Endothelial cell (in vitro differentiated cells): ENCODE results near the gene KRTAP3-3. TPM values are rescaled to one million over a fixed set of nuclear protein-coding genes. Genes with fewer than 3 reads are reported as not detected.

Experiments
- DNase-seq: peaks from one replicate; pipeline ENCODE4 v3.0.0; 2021; ENCODE audit warnings: low spot score
- H3K27ac Mint-ChIP-seq: one replicate; pipeline ENCODE4 v1.8.0; 2021; ENCODE audit warnings: mixed read lengths, inconsistent platforms; ENCODE audit not compliant: unreplicated experiment
- H3K27me3 Mint-ChIP-seq: one replicate; pipeline ENCODE4 v1.8.0; 2021; ENCODE audit warnings: mild to moderate bottlenecking, moderate library complexity, mixed read lengths, inconsistent platforms; ENCODE audit not compliant: unreplicated experiment
- H3K36me3 Mint-ChIP-seq: one replicate; pipeline ENCODE4 v1.8.0; 2021; ENCODE audit warnings: mild to moderate bottlenecking, low read depth, mixed read lengths, inconsistent platforms; ENCODE audit not compliant: unreplicated experiment
- H3K4me1 Mint-ChIP-seq: one replicate; pipeline ENCODE4 v1.8.0; 2021; ENCODE audit warnings: mild to moderate bottlenecking, mixed read lengths, inconsistent platforms; ENCODE audit not compliant: unreplicated experiment
- H3K4me3 Mint-ChIP-seq: one replicate; pipeline ENCODE4 v1.8.0; 2021; ENCODE audit warnings: mild to moderate bottlenecking, mixed read lengths, inconsistent platforms; ENCODE audit not compliant: unreplicated experiment
- H3K9me3 Mint-ChIP-seq: one replicate; pipeline ENCODE4 v1.8.0; 2021; ENCODE audit warnings: mixed read lengths, inconsistent platforms; ENCODE audit not compliant: unreplicated experiment
- total RNA-seq: library from RNA; stranded (reverse); fragmentation: NEBNext Ultra II Directional; extraction: Animal tissue kit (Norgen Biotek cat#: 25700); gene quantifications from one replicate; pipeline ENCODE4 v1.2.1, GENCODE V29; 2021; ENCODE audit not compliant: unreplicated experiment
- TF ChIP-seq, protein P1 (sequence below): fragments of 200-600 bp; sonication (generic); IDR thresholded peaks from one replicate; pipeline ENCODE4 v1.5.0; 2021; ENCODE audit warnings: antibody characterized with exemption; ENCODE audit not compliant: unreplicated experiment

KRTAP3-3 gene
- total RNA-seq, 1 donor from 2014 or later = not detected

DNA sequence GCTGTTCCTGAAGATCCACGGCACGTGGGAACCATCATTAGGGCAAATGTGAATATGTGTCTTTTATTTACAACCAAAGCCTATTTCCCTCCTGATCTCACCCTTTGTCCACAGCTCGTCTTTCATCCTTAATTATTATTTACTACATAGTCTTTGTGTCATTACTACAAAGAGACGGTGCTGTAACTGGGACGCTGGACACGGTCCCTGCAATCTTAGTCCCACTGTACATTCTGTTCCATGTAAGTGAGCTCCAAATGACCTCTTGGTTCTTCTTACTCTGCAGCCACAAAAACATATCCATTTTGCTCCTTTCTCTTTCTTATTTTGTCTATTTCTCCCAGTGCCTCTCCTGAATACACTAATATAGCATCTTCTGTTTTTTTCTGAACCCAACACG lies 43.8 kb downstream of the KRTAP3-3 start:
- Mint-ChIP-seq H3K36me3 (no peaks in the 10 kb centered on the region), H3K9me3 (no peaks in the 10 kb centered on the region), H3K4me1 (no peaks in the 10 kb centered on the region), H3K27ac (no peak overlapping the region), H3K4me3 (no peak overlapping the region), H3K27me3 (peaks cover 1% of the 10 kb centered on the region)
- TF ChIP-seq, protein P1, sequence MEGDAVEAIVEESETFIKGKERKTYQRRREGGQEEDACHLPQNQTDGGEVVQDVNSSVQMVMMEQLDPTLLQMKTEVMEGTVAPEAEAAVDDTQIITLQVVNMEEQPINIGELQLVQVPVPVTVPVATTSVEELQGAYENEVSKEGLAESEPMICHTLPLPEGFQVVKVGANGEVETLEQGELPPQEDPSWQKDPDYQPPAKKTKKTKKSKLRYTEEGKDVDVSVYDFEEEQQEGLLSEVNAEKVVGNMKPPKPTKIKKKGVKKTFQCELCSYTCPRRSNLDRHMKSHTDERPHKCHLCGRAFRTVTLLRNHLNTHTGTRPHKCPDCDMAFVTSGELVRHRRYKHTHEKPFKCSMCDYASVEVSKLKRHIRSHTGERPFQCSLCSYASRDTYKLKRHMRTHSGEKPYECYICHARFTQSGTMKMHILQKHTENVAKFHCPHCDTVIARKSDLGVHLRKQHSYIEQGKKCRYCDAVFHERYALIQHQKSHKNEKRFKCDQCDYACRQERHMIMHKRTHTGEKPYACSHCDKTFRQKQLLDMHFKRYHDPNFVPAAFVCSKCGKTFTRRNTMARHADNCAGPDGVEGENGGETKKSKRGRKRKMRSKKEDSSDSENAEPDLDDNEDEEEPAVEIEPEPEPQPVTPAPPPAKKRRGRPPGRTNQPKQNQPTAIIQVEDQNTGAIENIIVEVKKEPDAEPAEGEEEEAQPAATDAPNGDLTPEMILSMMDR = no peak
- DNase-seq = no peak

DNA sequence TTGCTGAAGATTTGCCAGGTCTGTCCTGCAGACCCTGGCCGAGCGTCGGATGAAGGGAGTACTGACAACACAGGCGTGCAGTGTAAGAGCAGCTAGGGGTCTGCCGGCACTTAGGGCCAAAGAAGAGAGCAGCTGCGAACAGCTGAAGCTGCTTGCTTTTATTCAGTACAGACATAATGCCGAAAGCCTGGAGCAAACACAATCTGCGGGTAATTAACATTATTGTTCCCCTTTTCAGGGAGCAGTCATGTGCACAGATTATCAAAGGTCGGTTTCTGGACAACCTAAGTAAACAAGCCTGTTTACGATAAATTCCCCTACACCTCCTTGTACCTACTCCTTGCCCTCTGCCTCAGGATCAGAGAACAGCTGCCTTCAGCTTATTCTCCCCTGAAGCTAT lies 44.5 kb downstream of the KRTAP3-3 start:
- TF ChIP-seq, protein P1 = no peak
- peaks cover 1% of the 10 kb centered on the region for H3K27me3 Mint-ChIP-seq
- H3K4me1 Mint-ChIP-seq = no peaks in the 10 kb centered on the region
- no peak overlapping the region for H3K27ac Mint-ChIP-seq
- no peaks in the 10 kb centered on the region for H3K36me3 Mint-ChIP-seq
- no peaks in the 10 kb centered on the region for H3K9me3 Mint-ChIP-seq
- DNase-seq = no peak
- H3K4me3 Mint-ChIP-seq = no peak overlapping the region

- Mint-ChIP-seq H3K4me1 (no peaks in the 10 kb centered on the region), H3K27ac (no peak overlapping the region), H3K27me3 (peaks cover 1% of the 10 kb centered on the region), H3K36me3 (no peaks in the 10 kb centered on the region), H3K9me3 (no peaks in the 10 kb centered on the region), H3K4me3 (no peak overlapping the region)
- no peak for DNase-seq
- TF ChIP-seq, protein P1 = no peak
Observed at GRCh38 chr17:40947929-40948328, 46.0 kb downstream of the KRTAP3-3 start.

- H3K27me3 Mint-ChIP-seq = peaks cover 1% of the 10 kb centered on the region
Observed at GRCh38 chr17:40945414-40945813, 48.5 kb downstream of the KRTAP3-3 start.

GRCh38 chr17:40944531-40944930 lies 49.4 kb downstream of the KRTAP3-3 start:
- H3K27me3 Mint-ChIP-seq = no peaks in the 10 kb centered on the region
- no peaks in the 10 kb centered on the region for H3K36me3 Mint-ChIP-seq
- no peak overlapping the region for H3K27ac Mint-ChIP-seq
- H3K4me3 Mint-ChIP-seq = no peak overlapping the region
- no peak for DNase-seq
- H3K9me3 Mint-ChIP-seq = no peaks in the 10 kb centered on the region
- TF ChIP-seq, protein P1 = no peak
- no peaks in the 10 kb centered on the region for H3K4me1 Mint-ChIP-seq

More at GRCh38 chr17:40945414-40945813, 48.5 kb downstream of the KRTAP3-3 start:
- Mint-ChIP-seq H3K9me3 (no peaks in the 10 kb centered on the region), H3K4me3 (no peak overlapping the region), H3K36me3 (no peaks in the 10 kb centered on the region), H3K27ac (no peak overlapping the region), H3K4me1 (no peaks in the 10 kb centered on the region)
- TF ChIP-seq, protein P1 = no peak
- DNase-seq = no peak

Other genes starting within 250 kb of the KRTAP3-3 start
- not detected for gene KRT25, start 238.8 kb downstream of the KRTAP3-3 start, total RNA-seq
- gene KRT26, start 222.0 kb downstream of the KRTAP3-3 start, total RNA-seq = not detected
- gene KRT27, start 211.6 kb downstream of the KRTAP3-3 start, total RNA-seq = not detected
- gene KRT28, start 194.2 kb downstream of the KRTAP3-3 start, total RNA-seq = not detected
- gene KRT10, start 171.6 kb downstream of the KRTAP3-3 start, total RNA-seq = 28.2 TPM
- gene KRT12, start 126.9 kb downstream of the KRTAP3-3 start, total RNA-seq = not detected
- gene KRT20, start 108.9 kb downstream of the KRTAP3-3 start, total RNA-seq = not detected
- gene KRT23, start 56.5 kb downstream of the KRTAP3-3 start, total RNA-seq = not detected
- gene KRT39, start 27.2 kb downstream of the KRTAP3-3 start, total RNA-seq = 0.15 TPM
- gene KRT40, start 9.8 kb downstream of the KRTAP3-3 start, total RNA-seq = not detected
- gene KRTAP3-2, start 5.7 kb upstream of the KRTAP3-3 start, total RNA-seq = not detected
- not detected for gene KRTAP3-1, start 15.0 kb upstream of the KRTAP3-3 start, total RNA-seq
- not detected for gene KRTAP1-5, start 33.0 kb upstream of the KRTAP3-3 start, total RNA-seq
- gene KRTAP1-4, start 36.0 kb upstream of the KRTAP3-3 start, total RNA-seq = not detected
- not detected for gene KRTAP1-3, start 40.7 kb upstream of the KRTAP3-3 start, total RNA-seq
- gene KRTAP1-1, start 47.3 kb upstream of the KRTAP3-3 start, total RNA-seq = not detected
- gene KRTAP2-1, start 53.2 kb upstream of the KRTAP3-3 start, total RNA-seq = not detected
- not detected for gene KRTAP2-2, start 61.1 kb upstream of the KRTAP3-3 start, total RNA-seq
- not detected for gene KRTAP2-3, start 66.0 kb upstream of the KRTAP3-3 start, total RNA-seq
- gene KRTAP2-4, start 71.7 kb upstream of the KRTAP3-3 start, total RNA-seq = not detected
- gene KRTAP4-7, start 90.0 kb upstream of the KRTAP3-3 start, total RNA-seq = not detected
- gene KRTAP4-8, start 104.0 kb upstream of the KRTAP3-3 start, total RNA-seq = not detected
- gene KRTAP4-16, start 108.0 kb upstream of the KRTAP3-3 start, total RNA-seq = not detected
- not detected for gene KRTAP4-9, start 111.2 kb upstream of the KRTAP3-3 start, total RNA-seq
- not detected for gene KRTAP4-11, start 124.2 kb upstream of the KRTAP3-3 start, total RNA-seq
- not detected for gene KRTAP4-12, start 130.0 kb upstream of the KRTAP3-3 start, total RNA-seq
- gene KRTAP4-6, start 146.4 kb upstream of the KRTAP3-3 start, total RNA-seq = not detected
- gene KRTAP4-5, start 155.7 kb upstream of the KRTAP3-3 start, total RNA-seq = not detected
- gene KRTAP4-4, start 166.6 kb upstream of the KRTAP3-3 start, total RNA-seq = not detected
- not detected for gene KRTAP4-3, start 174.1 kb upstream of the KRTAP3-3 start, total RNA-seq
- not detected for gene KRTAP4-2, start 184.1 kb upstream of the KRTAP3-3 start, total RNA-seq
- not detected for gene KRTAP4-1, start 190.7 kb upstream of the KRTAP3-3 start, total RNA-seq
- not detected for gene KRTAP9-1, start 195.7 kb upstream of the KRTAP3-3 start, total RNA-seq
- not detected for gene KRTAP9-2, start 232.5 kb upstream of the KRTAP3-3 start, total RNA-seq
- not detected for gene KRTAP9-3, start 238.3 kb upstream of the KRTAP3-3 start, total RNA-seq
- gene KRTAP9-8, start 243.8 kb upstream of the KRTAP3-3 start, total RNA-seq = not detected